ENCODE measurements around the gene COPZ2. TPM values are rescaled to one million over a fixed set of nuclear protein-coding genes. Genes with fewer than 3 reads are reported as not detected.
A peak's percentile ranks its signal among the peaks of the same experiment; 100 is the strongest.
"Not testable (repeated sequence)": the region's sequence is repeated elsewhere in the genome, so short reads cannot be mapped to it uniquely, and the experiment has no call there.

The COPZ2 gene
- total RNA-seq = 1 to 10 TPM; 1.2 to 2.4 TPM
- polyA plus RNA-seq = 1 to 10 TPM in 2 of 3 donors, under 1 TPM in 1; 0.84 to 7.1 (median 1.6) TPM
- total RNA-seq = 0 to 2.1 (median 0.98) reads per million in 6 experiments

- H3K27me3 Mint-ChIP-seq = peaks cover 13 to 25% (median 22%) of the 10 kb centered on the region in 5 donors
- peak; percentile 95 to 97 for ATAC-seq
- H3K36me3 Mint-ChIP-seq = no peaks in the 10 kb centered on the region
- H3K4me3 Mint-ChIP-seq = peak within 1 kb of the TSS; percentile 81 to 95 (median 90)
- H3K4me1 Mint-ChIP-seq = peaks cover 2 to 12% (median 7%) of the 10 kb centered on the region in 4 donors
- peak within 1 kb of the TSS in 6 of 10 donors; percentile 19 to 87 (median 68) for H3K27ac Mint-ChIP-seq
- no peaks in the 10 kb centered on the region for H3K9me3 Mint-ChIP-seq
- POLR2A ChIA-PET = interaction anchor here (3.2 kb wide), 1 partner anchor 11 kb away, joined by 23 read pairs; the partner anchor contains the start of gene NFE2L1
- DNase-seq = peak; percentile 51 to 83 (median 62)
Measured at GRCh38 chr17:48037036-48037837, at the start of gene COPZ2. Gene COPZ2 (minus strand): TSS chr17:48037797. CDS start chr17:48037777, 20 bp downstream.

GRCh38 chr17:48084932-48085331, 47.3 kb upstream of the COPZ2 start:
- Mint-ChIP-seq H3K27ac (no peak overlapping the region), H3K4me3 (no peak overlapping the region), H3K27me3 (no peaks in the 10 kb centered on the region), H3K36me3 (peaks cover 0 to 6% (median 3%) of the 10 kb centered on the region in 3 donors), H3K9me3 (no peaks in the 10 kb centered on the region), H3K4me1 (peaks cover 0 to 19% (median 9%) of the 10 kb centered on the region in 4 donors)
- ATAC-seq (no peak), DNase-seq (no peak)
- POLR2A ChIA-PET = interaction anchor here (0.6 to 1.2 kb wide), 2 partner anchors 12 to 37 kb away, joined by 3 to 8 read pairs; no protein-coding TSS in a partner anchor

- no peak for DNase-seq
- POLR2A ChIA-PET = no interaction called here
- H3K9me3 Mint-ChIP-seq = no peaks in the 10 kb centered on the region
- H3K36me3 Mint-ChIP-seq = peaks cover 0 to 2% (median 0%) of the 10 kb centered on the region in 3 donors
- H3K27ac Mint-ChIP-seq = no peak overlapping the region
- no peak overlapping the region for H3K4me3 Mint-ChIP-seq
- no peak for ATAC-seq
- H3K27me3 Mint-ChIP-seq = no peaks in the 10 kb centered on the region
- peaks cover 0 to 15% (median 8%) of the 10 kb centered on the region in 4 donors for H3K4me1 Mint-ChIP-seq
Measured at GRCh38 chr17:48081858-48082257, 44.3 kb upstream of the COPZ2 start.

- not testable (repeated sequence) for DNase-seq, H3K4me1 Mint-ChIP-seq, H3K27ac Mint-ChIP-seq, H3K4me3 Mint-ChIP-seq, H3K9me3 Mint-ChIP-seq, ATAC-seq, H3K27me3 Mint-ChIP-seq
- H3K36me3 Mint-ChIP-seq = peaks cover 0 to 37% (median 6%) of the 10 kb centered on the region in 3 donors
- POLR2A ChIA-PET = interaction anchor here (0.7 kb wide), 1 partner anchor 23 kb away, joined by 3 read pairs; no protein-coding TSS in a partner anchor
Measured at GRCh38 chr17:48077152-48077551, 39.6 kb upstream of the COPZ2 start.

- H3K27me3 Mint-ChIP-seq = no peaks in the 10 kb centered on the region
- no peaks in the 10 kb centered on the region for H3K9me3 Mint-ChIP-seq
- H3K4me3 Mint-ChIP-seq = no peak overlapping the region
- H3K27ac Mint-ChIP-seq = no peak overlapping the region
- peaks cover 0 to 56% (median 6%) of the 10 kb centered on the region in 3 donors for H3K36me3 Mint-ChIP-seq
- POLR2A ChIA-PET = interaction anchor here (0.7 to 1.5 kb wide), 5 partner anchors 25 to 633 kb away, joined by 3 to 6 read pairs (median 3); no protein-coding TSS in a partner anchor
- ATAC-seq (peak; percentile 63 to 90), DNase-seq (peak; percentile 54 to 86 (median 72))
- H3K4me1 Mint-ChIP-seq = no peaks in the 10 kb centered on the region
Measured at GRCh38 chr17:48074322-48075081, 36.9 kb upstream of the COPZ2 start.

GRCh38 chr17:48073566-48074094, 36.0 kb upstream of the COPZ2 start:
- H3K36me3 Mint-ChIP-seq = peaks cover 0 to 63% (median 7%) of the 10 kb centered on the region in 3 donors
- not testable (repeated sequence) for H3K27ac Mint-ChIP-seq, H3K4me3 Mint-ChIP-seq, H3K9me3 Mint-ChIP-seq, H3K27me3 Mint-ChIP-seq, H3K4me1 Mint-ChIP-seq, DNase-seq, ATAC-seq
- POLR2A ChIA-PET = interaction anchor here (0.7 to 1.5 kb wide), 5 partner anchors 11 to 632 kb away, joined by 3 to 8 read pairs (median 3); no protein-coding TSS in a partner anchor

- not testable (repeated sequence) for H3K4me1 Mint-ChIP-seq, H3K27me3 Mint-ChIP-seq, H3K9me3 Mint-ChIP-seq, DNase-seq, H3K4me3 Mint-ChIP-seq, ATAC-seq, H3K27ac Mint-ChIP-seq
- H3K36me3 Mint-ChIP-seq = peaks cover 0 to 68% (median 8%) of the 10 kb centered on the region in 3 donors
- POLR2A ChIA-PET = interaction anchor here (1.4 to 1.5 kb wide), 2 partner anchors 12 to 46 kb away, joined by 4 to 8 read pairs; no protein-coding TSS in a partner anchor
Measured at GRCh38 chr17:48072811-48073210, 35.2 kb upstream of the COPZ2 start.

GRCh38 chr17:48071654-48072053, 34.1 kb upstream of the COPZ2 start:
- Mint-ChIP-seq H3K27ac (peak overlapping the region in 1 of 10 donors; percentile 62), H3K27me3 (no peaks in the 10 kb centered on the region), H3K4me3 (no peak overlapping the region), H3K9me3 (no peaks in the 10 kb centered on the region), H3K36me3 (peaks cover 0 to 69% (median 8%) of the 10 kb centered on the region in 3 donors), H3K4me1 (no peaks in the 10 kb centered on the region)
- DNase-seq = no peak
- ATAC-seq = no peak
- POLR2A ChIA-PET = interaction anchor here (0.7 to 1.4 kb wide), 2 partner anchors 45 to 50 kb away, joined by 3 to 4 read pairs; no protein-coding TSS in a partner anchor

- POLR2A ChIA-PET = no interaction called here
- ATAC-seq (no peak), DNase-seq (no peak)
- no peaks in the 10 kb centered on the region for H3K27me3 Mint-ChIP-seq
- no peaks in the 10 kb centered on the region for H3K9me3 Mint-ChIP-seq
- H3K4me3 Mint-ChIP-seq = no peak overlapping the region
- H3K27ac Mint-ChIP-seq = no peak overlapping the region
- H3K4me1 Mint-ChIP-seq = peaks cover 0 to 2% (median 0%) of the 10 kb centered on the region in 4 donors
- peaks cover 0 to 69% (median 6%) of the 10 kb centered on the region in 3 donors for H3K36me3 Mint-ChIP-seq
Measured at GRCh38 chr17:48070195-48070594, 32.6 kb upstream of the COPZ2 start.

- H3K36me3 Mint-ChIP-seq = peaks cover 0 to 69% (median 6%) of the 10 kb centered on the region in 3 donors
- H3K4me1 Mint-ChIP-seq = peaks cover 0 to 5% (median 0%) of the 10 kb centered on the region in 4 donors
- H3K4me3 Mint-ChIP-seq = no peak overlapping the region
- DNase-seq (no peak), ATAC-seq (no peak)
- no peaks in the 10 kb centered on the region for H3K9me3 Mint-ChIP-seq
- no peaks in the 10 kb centered on the region for H3K27me3 Mint-ChIP-seq
- POLR2A ChIA-PET = interaction anchor here (1.5 kb wide), 1 partner anchor 20 kb away, joined by 5 read pairs; the partner anchor contains the start of gene NFE2L1
- H3K27ac Mint-ChIP-seq = peak overlapping the region in 3 of 10 donors; percentile 18 to 78 (median 40)
Measured at GRCh38 chr17:48068491-48068961, 30.9 kb upstream of the COPZ2 start.

GRCh38 chr17:48067808-48068207, 30.2 kb upstream of the COPZ2 start:
- H3K36me3 Mint-ChIP-seq = peaks cover 0 to 68% (median 6%) of the 10 kb centered on the region in 3 donors
- ATAC-seq, DNase-seq, H3K9me3 Mint-ChIP-seq, H3K27me3 Mint-ChIP-seq, H3K4me1 Mint-ChIP-seq, H3K4me3 Mint-ChIP-seq, H3K27ac Mint-ChIP-seq: not testable (repeated sequence)
- POLR2A ChIA-PET = interaction anchor here (1.5 kb wide), 1 partner anchor 20 kb away, joined by 5 read pairs; the partner anchor contains the start of gene NFE2L1

- Mint-ChIP-seq H3K4me1 (peaks cover 0 to 5% (median 0%) of the 10 kb centered on the region in 4 donors), H3K4me3 (no peak overlapping the region), H3K27ac (no peak overlapping the region), H3K27me3 (no peaks in the 10 kb centered on the region), H3K9me3 (no peaks in the 10 kb centered on the region), H3K36me3 (peaks cover 0 to 69% (median 6%) of the 10 kb centered on the region in 3 donors)
- DNase-seq (no peak), ATAC-seq (no peak)
- POLR2A ChIA-PET = no interaction called here
Measured at GRCh38 chr17:48067245-48067644, 29.6 kb upstream of the COPZ2 start.

Measured in naive thymus-derived CD8-positive, alpha-beta T cell (primary cell).